GM21825 (cell line): ENCODE data around the gene FCHSD2.

Experiments used
- ATAC-seq: cut with Tn5 transposase; IDR thresholded peaks from one replicate; pipeline ENCODE4 v1.9.1; 2021; ENCODE audit warnings: mild to moderate bottlenecking, moderate library complexity; ENCODE audit not compliant: unreplicated experiment

The FCHSD2 gene

DNA sequence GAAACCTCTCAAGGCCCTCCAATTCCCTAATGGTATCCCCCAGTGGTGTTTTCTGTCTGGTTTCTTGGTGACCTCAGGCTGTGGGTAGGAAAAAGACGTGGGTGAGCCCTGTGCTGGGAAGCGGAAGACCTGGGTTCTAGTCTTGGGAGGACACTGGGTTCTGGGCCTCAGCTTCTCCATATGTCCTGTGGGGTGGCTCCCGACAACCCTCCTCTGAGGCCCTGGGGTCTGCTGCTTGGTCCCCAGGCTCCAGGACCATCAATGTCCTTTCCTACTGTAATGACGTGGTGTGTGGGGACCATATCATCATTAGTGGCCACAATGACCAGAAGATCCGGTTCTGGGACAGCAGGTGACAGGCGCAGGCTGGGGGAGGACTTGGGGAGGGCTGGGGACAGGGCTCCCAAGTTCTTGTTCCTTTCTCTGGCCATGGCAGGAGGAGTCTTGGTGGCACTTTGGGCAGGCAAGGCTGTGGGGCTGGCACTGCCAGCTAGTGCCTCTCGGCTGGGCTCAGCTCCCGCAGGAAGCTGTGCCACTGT is 315.1 kb downstream of the FCHSD2 start:
- ATAC-seq, result no peak

DNA sequence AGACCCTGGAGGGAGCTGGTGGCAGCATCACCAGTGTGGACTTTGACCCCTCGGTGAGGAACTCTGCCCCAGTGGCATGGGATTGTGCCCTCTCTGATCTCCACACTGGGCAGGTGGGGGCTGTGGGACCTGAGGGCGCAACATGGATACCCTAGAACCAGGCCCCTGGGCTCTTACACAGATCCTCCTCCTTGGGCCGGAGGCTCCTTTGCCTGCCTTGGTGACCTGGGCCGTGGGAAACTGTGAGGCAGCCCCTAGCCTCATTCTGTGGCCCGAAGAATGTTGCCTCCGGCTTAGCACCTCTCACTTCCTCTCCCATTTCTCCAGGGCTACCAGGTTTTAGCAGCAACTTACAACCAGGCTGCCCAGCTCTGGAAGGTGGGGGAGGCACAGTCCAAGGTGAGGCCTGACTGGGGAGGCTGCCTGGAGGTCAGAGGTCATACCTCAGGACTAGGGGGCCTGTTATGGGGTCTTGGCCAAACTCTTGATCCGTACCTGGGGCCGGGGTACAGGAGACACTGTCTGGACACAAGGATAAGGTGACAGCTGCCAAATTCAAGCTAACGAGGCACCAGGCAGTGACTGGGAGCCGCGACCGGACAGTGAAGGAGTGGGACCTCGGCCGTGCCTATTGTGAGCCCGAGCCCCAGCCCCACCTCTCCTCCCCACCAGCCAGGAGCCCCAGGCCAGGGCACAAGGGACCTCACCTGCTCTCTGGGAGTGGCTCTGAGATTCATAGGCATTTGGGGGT is 315.8 kb downstream of the FCHSD2 start:
- ATAC-seq, result no peak

DNA sequence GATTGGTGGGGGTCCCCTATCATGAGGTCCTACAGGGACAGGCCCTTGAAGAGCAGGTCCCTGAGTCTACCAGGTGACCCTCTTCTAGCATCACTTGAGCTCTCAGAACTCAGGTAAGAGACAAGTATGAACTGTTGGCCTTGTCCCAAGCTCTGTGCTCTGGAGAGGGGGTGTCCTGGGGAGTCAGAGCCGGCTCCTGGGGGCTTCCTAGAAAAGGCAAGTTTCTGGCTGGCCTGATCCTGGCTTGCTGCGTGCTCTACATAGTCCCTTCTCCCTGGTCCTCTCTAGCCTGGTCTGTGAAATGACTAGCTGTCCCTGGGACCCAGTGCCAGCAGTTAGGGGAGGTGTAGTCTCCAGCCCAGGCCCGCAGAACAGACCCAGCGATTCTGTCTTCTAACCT is 316.5 kb downstream of the FCHSD2 start:
- no peak for ATAC-seq

DNA sequence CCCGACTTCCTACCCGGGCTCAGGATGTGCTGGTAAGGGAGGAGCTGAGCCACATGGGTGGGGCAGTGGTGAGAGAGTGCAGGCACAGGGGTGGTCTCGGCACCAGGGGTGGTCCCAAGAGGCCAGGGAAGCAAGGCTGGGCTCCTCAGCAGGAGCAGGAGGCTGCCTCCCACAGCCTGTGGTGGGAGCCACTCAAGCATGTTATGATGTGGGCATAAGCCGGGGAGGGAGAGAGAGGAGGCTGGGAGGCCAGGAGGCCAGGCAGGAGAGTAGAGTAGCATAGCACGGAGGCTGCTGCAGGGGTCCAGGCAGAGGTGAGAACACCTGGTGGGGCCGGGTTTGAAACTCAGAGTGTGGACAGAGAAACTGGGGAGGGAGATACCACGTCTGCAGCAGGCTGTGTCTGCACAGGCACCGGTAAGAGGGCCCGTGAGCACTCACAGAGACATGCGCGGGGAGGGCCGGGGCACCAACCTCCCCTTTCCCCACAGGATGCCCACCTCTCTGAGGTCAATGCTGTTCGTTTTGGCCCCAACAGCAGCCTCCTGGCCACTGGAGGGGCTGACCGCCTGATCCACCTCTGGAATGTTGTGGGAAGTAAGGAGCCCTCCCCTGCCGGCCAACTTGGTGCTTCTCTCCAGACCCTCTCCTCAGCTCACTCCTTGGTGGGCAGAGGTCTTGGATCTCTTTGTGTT is 317.2 kb downstream of the FCHSD2 start:
- ATAC-seq, result no peak

DNA sequence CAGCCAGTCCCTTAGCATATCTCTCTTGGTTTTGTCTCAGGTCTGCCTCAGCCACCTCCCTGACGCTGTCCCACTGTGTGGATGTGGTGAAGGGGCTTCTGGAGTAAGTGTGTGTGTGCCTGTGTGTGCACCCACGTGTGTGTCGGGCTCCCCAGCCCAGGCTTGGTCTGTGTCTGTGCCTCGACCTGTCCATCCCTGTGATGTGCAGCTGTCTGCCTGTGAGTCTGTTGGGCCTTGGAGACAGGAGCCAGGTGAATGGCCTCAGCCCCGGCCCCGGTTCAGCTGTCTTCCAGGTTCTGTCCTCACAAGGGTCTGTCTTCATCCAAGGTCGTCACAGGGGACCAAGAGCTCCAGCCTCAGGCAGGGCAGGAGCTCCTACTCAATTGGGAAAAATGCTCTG is 318.1 kb downstream of the FCHSD2 start:
- no peak for ATAC-seq

DNA sequence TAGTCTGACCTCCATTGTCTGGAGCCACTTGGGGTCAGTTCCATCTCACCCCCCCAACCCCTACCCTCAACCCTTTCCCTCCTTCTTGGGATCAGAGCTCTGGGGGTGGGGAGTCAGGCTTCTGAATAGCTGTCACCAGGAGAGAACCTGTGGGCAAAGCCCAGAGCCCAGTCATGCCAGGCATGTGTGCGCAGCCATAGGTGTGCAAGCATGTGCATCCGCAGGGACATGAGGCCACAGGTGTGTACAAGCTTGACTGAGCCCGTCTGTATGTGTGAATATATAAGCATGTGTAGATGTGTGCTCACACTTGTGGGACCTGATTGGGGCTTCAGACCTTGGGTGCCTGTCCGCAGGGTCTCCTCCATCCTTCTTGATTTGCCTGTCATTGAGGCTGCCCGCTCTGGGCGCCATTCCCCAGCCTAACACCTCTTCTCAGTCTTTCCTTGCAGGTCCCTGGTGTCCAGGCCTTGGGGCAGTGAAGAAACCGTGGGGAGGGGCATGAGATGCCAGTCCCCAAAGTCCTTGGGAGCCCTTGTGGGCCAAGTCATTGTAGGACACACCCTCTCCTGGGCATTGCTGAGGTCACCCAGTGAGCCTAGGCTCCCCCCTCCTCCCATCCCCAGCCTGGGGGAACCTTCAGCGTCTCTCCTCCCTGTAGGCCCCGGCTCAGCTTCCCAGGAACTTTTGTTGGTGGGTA is 318.9 kb downstream of the FCHSD2 start:
- ATAC-seq, result no peak

DNA sequence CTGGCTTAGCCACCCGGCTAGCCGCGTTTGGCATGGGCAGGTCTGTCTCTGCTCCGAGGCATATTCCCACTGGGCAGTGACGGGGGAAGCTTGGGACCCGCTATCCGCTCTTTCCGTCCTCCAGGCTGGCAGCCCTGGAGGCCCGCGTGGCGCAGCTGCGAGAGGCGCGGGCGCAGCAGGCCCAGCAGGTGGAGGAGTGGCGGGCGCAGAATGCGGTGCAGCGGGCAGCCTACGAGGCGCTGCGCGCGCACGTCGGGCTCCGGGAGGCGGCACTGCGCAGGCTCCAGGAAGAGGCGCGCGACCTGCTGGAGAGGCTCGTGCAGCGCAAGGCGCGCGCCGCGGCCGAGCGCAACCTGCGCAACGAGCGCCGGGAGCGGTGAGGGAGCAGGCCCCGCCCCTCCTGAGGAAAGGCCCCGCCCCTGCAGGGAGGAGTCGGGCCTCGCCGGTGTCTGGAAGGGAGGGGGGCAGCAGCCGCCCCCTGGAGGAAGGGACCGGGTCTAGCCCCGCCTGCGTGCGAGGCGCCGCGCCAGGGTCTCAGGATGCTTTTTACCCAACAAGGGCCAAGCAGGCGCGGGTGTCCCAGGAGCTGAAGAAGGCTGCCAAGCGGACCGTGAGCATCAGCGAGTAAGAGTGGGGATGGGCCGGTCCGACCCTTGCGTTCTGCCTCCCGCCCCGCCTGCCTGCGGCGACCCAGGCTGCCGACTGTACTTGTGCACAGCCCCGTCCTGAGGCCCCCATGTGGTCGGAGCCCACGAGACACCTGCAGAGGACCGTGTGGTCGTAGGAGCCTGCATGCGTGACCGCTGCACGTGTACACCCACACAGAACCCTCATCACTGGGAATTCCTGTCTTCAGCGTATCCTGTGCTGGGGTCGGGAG is 320.0 kb downstream of the FCHSD2 start:
- ATAC-seq, result peak; percentile 36

DNA sequence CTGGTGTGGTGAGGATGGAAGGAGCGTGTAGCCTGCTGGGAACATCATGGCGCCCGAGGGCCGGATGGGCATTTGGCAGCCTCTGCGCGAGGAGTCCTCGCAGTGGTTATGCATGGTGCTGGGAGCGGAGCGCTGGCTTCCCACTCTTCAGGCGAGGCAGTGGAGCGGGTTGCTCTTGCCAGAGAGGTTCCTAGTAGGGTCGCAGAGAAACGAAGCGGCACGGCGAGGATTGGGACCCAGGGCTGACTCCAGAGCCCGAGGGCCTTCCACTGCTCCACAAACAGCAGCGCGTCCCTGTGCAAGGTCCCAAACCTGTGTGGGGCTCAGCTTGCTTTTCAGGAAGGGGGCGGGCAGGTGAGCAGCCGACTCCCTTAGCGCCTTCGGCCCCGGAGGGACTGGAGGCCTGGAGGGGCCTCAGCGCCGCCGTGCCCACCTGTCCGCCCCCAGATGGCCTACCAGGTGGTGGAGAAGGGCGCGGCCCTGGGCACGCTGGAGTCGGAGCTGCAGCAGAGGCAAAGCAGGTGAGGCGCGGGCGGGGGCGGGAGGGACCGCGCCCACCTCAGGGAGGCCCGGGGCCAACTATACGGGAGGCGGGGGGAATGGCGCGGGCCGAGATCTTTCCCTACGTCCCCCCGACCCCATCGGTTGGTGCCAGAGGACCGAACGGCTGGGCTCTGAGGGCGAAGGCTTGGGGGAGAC is 320.7 kb downstream of the FCHSD2 start:
- no peak for ATAC-seq

DNA sequence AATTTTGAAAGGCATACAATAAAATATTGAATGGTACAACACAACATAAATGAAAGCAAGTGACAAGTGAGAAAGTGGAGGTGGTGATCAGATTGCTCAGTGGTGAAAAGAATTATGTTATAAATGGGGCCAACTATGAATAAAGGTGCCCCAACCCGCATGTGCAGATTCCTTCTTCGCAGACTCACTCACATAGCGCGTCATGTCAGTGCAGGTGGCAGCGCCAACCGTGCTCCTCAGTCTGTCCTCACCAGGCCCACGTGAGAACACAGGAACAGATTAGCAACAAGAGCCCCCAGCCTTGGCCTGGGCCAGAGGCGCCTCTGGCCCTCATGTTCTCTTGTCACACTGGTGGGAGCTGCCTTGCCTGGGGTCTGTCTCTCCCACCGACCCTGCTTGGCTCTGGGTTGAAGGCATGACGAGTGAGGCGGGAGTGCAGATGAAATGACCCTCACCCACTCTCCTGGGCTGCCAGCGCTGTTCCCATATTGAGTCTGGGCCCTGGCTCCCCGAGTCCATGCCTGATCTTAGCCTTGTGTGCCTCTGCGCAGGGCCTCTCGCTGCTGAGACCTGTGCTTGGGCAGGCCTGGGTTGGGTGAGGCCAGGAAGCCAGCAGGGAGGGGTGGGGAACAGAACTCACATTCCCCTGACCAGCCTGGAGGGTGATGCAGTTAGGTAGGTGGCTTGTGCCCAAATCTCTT is 321.5 kb downstream of the FCHSD2 start:
- ATAC-seq, result no peak

DNA sequence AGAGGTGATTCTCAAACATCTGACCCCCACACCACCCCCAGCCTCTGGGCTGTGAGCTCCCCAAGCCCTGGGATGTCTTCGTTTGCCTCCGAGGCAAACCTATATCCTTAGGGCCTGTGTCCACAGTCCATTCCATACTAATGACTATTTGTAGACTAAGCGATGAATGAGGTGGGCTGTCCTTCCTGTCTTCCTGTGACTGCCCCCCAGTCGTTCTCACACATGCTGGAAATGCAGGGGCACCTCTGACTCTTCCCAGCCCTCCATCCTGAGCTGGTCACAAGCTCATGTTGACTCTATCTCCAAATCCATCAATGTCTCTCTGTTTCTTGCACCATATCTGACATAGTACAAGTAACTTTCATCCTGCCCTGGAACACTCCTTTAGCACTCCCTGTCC is 323.1 kb downstream of the FCHSD2 start:
- no peak for ATAC-seq

DNA sequence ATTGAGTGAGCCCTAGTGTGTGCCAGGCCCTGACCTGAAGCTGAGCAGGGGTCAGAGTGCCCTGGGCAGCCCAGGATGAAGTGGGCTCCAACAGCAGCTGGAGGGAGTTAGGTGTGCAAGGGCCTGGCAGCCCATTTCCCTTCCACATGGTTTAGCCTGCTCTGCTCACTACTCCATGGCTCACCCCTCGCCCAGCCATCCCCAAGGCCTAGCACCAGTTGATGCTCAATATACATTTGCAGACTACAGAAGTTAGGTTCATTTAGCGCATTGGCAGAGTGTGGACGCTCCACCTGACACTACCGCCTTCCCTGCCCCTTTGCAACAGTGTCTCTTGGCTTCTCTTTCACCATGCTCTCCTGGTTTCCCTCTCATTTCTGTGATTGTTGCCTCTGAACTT is 324.2 kb downstream of the FCHSD2 start:
- no peak for ATAC-seq

DNA sequence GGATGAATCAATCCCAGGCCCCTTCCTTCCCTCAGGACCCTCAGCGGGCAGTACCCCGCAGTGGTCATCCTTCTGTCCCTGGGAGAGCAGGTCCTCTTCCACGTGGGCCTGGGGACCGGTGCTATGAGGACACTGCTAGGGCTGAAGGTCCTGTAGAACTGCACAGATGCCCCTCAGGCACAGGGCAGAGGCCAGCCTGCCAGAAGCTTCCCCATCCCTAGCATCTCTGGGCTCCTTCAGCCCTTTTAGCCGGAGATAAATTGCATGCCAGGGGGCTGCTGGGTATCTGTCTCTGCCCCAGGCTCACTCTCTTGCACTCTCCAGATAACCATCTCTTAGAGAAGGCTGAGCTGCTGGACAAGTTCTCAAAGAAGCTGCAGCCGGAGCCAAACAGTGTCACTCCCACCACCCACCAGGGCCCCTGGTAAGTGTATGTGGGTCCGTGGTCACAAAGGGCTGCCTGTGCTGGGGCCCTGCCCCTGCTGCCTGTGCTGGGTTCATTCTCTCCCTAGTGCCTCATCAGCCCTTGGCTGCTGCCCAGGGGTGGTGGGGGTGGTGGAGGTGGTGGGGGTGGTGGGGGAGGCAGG is 325.6 kb downstream of the FCHSD2 start:
- no peak for ATAC-seq

DNA sequence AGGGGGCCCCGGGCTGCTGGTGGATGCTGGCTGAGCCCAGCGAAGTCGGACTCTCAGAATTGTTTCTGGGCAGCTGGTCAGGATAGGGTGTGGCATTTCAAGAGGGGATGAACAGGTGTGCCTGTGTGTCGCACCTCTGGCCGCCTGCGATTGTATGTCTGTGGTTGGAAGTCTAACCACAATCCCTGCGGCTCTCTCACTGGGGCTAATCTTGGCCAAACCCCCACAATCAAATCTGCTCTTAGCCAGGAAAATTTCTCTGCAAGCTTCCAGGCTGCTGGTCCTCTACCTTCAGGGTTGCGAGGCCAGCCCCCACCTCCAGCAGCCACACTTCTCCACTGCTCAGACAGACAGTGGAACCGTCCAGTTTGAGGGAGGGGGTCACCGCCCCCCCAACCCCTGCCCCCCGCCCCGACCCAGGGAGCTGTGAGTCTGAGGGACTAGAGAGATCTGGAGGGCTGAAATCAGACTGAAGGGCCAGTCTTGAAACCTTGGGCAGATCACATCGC is 327.0 kb downstream of the FCHSD2 start:
- no peak for ATAC-seq

DNA sequence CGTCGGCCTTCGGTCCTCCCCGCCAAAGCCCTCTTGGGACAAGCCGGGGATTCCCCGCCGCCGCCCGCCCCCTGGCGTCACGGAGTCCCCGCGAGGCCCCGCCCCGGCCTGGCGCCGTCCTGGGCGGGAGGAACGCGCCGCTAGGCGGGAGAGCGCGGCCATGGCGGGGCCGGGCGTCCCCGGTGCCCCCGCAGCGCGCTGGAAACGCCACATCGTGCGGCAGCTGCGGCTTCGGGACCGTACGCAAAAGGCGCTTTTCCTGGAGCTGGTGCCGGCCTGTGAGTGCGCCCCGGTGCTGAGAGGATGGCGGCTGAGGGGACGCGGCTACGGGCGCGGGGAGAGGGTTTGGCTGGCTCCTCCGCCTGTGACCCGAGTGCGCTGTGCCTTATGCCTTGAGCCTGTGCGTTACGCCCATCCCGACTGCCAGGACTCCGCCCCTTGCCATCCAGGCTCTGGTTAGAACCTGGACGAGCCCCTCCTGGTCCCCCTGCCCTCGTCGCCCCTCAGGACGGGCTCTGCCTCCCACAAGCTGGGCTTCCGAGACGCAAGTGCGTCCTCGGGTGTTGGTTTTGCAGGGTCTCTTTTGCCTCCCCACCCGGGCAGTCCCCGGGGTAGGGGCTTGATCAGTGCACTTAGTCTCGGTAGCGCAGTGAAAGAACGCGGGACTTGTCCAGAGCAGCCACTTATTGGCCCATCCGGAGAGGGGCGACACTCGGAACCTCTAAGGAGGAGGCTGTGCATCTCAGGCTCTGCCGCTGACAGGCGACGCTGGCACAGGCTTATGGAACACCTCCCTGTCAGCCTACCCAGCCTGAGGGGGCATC is 327.6 kb downstream of the FCHSD2 start, which contains the start of gene ATG16L2:
Gene ATG16L2 (plus strand): TSS at position 126 of the 824 bp plus-strand sequence. CDS start 35 bp downstream, at position 161.
- peak; percentile 52 for ATAC-seq

DNA sequence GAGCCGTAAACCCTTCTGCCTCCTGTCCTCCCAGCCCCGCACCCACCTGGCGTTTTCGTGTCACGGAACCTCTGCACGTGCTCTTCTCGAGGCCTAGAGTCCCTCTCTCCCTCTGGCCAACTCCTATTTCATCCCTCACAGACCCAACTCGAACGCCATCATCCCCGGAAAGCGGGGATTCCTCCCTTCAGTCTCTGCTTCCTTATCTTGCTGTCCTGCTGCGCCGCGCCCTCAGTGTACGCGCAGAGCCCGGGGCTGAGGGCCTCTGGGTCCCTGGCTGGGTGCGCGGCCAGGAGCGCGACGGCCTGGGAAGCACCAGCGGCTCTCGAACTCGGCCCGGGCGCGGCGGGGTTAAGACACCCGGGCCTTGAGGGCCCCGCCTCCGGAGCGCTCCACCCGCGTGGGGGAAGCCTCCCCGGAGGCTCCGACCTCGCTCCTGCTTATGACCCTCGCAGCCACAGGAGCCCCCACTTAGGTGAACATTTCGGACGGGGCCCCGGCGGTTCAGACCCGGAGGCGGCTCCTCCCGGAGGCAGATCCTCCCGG is 328.3 kb downstream of the FCHSD2 start:
- ATAC-seq, result peak; percentile 43

DNA sequence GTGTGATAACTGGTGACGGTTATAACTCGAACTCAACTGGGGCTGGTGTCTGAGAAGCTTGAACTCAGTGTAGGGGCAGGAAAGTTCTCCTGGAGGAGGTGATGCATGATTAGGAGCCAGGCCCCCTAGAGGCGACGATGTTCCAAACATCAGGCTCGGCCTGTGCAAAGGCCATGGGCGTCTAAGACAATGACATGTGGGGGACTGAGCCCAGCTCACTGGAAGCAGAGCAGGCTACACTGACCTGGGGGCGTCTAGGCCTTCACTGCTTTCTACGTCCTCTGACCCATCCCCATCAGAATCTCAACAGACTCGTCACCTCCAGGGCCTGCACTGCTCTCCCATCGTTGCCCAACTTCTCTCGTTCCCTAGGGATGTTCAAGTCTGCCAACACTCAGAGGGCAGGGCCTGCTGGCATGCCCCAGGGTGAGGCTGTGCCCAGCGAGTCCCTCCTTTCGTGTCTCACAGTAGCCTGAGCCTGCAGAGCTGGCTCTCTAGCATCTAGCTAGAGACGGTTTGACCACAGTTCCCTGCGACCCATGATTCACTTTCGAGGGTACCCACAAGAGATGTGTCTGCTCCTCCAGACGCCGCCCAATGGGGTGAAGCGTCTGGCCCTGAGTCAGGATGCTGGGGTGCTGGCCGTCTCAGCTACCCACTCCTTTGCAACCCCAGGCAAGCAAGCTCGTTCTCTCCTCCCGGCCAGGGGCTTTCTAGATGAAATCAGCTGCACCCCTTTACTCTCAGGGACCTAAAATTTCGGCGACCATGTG is 329.0 kb downstream of the FCHSD2 start:
- peak; percentile 24 for ATAC-seq

DNA sequence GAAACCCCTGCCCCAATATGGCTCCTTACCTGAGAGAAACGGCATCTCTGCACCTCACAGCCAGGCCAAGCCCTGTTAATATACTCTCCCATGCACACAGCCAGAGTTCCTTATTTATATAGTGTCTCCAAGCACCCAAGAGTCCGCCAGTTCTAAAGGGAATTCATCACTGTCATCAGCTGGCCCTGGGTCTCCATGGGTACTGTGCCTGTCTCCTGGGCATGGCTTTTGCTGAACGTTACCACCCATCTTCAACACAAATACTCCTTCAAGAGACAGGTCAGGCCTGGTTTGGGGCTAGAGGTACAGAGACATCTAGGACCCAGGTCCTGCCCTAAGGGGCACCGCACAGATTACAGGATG is 329.5 kb downstream of the FCHSD2 start:
- no peak for ATAC-seq
